ENCODE data around the gene UPP2.

GRCh38 chr2:158102446-158102845, 770 bp downstream of the UPP2 start:
- TF ChIP-seq EZH2 (IDR thresholded peaks at IDR 0.05), result no peak
- TF ChIP-seq POLR2AphosphoS5 (IDR thresholded peaks at IDR 0.05; ENCODE audit: borderline replicate concordance, low read depth, low read length), result no peak
- no peak for TF ChIP-seq FOXP2 (optimal IDR thresholded peaks at IDR 0.05; ENCODE audit: control extremely low read depth, extremely low read length, insufficient read depth)
